Activated CD8-positive, alpha-beta memory T cell treated with anti-CD3 and anti-CD28 coated beads for 24 hours (primary cell): ENCODE results near the gene PRPF38B.

Source experiments
- DNase-seq: peaks from one replicate; pipeline ENCODE4 v3.0.0-alpha.2; 2020

Gene PRPF38B

DNA sequence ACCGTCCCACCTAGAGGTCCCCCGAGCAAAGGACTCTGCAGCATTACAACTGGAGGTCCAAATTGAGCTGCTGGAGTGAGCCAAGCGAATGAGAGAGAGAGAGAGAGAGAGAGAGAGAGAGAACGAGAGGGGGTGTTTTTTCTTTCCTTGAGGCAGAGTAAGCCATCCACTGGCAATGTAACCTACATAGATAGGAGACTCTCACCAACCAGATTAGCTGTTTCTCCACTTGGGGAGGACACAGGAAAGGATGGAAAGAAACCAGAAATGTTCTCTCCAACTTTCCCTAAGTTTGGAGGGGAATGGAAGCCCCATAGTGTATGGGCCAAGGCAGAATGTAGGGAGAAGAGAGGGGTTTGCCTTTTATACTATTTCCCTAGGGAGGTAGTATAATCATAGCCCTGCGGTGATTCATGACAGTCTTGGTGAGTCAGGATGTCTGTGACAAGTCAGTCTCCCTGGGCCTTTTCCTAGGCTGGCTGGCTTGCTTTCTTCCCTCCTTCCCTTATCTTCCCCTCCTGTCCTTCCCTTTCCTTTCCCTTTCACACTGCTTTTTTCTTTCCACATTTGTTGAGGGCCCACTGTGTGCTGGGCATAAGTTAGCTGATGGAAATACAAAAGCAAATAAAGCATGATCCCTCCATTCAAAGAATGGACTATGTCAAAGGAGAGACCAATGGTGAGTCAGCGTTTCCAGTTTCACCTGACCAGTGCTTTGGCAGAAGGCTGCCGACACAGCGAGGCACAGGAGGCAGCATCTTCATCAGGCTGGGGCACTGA, 27.7 kb downstream of the PRPF38B start:
- DNase-seq: no peak

- DNase-seq: no peak
These were observed 30.2 kb downstream of the PRPF38B start for GRCh38 chr1:108722292-108722691.

DNA sequence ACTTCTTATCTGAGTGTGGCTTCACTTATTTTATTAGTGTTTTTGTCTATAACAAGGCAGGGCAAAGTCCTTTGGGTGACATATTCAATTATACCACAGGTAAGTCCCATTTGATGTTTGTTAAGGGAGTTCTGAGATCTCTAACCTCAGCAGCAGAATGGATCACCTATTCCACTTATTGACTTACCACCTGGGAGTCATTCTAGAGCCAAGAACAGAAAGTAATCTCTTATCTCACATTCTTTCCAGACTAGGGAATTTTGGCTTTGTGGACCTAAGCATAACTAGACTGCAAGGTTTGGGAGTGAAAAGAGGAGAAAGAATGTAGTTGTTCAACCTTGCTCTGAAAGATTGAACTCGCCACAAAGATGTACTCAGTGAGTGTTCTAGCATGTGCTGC, 33.8 kb downstream of the PRPF38B start:
- DNase-seq: no peak

DNA sequence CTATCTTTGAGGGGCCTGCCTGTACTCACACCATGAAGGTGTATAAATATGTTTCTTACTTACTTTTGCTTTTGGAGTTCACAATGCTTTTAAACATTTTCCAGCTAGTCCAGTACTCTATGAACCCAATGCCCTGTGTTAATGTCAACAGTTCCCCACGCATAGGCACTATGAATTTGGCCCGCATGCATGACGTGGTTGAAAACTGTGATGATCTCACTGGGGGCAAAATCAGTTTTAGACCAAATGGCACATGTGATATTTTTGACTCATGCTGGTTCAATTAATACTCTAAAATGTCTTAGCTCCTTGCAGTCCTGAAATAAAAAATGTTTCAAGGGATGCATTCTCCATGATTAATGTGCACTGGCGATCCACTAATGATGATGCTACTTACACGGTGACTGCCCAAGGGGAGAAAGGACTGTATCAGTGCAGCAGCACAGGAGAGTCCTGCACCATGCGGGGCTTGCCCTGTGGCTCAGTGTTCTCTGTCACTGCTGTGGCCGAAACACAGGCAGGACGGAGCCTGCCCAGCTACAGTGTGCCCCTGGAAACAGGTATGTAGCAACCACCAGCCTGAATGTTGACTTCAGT, 36.3 kb downstream of the PRPF38B start:
- no peak for DNase-seq

GRCh38 chr1:108729481-108729880, 37.4 kb downstream of the PRPF38B start:
- DNase-seq: no peak

GRCh38 chr1:108732398-108732797, 40.3 kb downstream of the PRPF38B start:
- DNase-seq: no peak

- no peak for DNase-seq
These were observed 42.2 kb downstream of the PRPF38B start for GRCh38 chr1:108734171-108734865.

DNA sequence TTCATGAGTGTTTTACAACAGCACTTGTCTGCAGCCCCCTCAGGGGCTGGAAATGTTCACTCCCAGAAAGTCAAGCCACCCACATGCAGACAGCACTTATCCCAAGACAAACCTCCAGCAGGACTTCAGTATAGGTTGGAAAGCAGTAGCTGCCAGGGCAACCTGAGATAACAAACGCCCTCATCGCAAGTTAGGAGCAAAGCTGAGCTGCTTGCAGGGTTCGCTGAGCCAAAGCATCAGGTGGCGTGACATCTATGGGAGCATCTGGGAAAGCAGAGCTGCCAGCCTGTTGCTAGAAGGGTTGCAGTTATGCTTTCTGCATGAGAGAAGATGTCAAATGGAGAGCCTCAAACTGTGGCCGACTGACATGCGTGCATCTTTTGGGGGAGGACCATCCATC, 50.1 kb downstream of the PRPF38B start:
- no peak for DNase-seq

DNA sequence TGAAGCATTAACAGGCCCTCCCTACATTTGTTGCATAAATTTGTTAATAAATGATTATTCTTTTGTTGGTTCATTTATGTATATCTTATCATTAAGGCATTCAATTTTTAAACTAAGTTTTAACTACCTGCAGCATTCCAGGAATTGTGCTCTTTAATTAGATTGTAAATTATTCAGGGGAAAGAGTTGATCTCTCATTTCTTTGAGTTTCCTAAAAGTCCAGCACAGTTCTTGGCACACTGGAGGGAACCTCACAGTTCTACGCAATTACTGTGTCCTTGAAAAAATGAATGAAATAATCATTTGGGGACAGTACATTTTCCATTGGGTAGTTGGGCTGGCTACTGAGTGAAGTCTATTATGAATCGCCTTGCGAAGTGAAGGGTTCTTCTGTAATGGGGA, 53.9 kb downstream of the PRPF38B start:
- no peak for DNase-seq

- peak; percentile 100 for DNase-seq
These were observed 54.5 kb downstream of the PRPF38B start, which contains the start of gene STXBP3 for GRCh38 chr1:108746382-108747170. Gene STXBP3, plus strand, starts transcription at chr1:108746674. Its CDS starts 64 bp downstream, at chr1:108746738.

- peak; percentile 69 for DNase-seq
These were observed 55.2 kb downstream of the PRPF38B start for GRCh38 chr1:108747171-108747850.

DNA sequence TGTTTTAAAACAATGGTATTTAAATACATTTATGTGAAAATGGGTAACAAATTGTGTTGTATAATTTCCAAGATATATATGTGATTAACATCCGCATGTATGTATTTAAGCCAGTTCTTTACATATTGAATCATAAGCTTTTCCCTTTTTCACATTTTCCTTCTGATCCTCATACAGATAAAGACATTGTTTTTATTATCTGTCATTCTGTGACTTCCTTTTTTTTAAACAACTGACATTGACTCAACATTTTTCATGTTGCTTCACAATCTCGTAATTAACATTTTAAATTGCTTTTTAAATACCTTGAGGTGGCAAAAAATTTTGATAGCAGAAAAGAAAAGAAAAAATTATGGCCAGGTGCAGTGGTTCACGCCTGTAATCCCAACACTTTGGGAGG, 55.8 kb downstream of the PRPF38B start:
- no peak for DNase-seq

DNA sequence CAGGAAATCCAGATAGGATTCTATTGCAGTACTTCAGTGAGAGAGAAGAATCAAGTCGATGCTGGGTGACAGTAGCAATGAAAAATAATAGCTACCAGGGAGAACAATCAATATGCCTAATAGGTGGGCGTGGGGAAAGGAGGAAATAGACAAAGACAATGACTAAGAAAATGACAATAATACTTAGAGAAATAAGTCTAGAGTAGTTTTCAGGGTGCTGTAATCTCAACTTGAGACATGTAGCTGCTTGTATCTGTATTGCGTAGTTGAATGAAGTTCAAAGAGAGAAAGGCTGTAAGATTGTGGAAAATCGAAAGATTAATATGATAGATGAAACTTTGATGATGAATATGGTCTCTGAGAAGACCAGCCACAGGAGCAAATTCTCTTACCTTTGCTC, 57.0 kb downstream of the PRPF38B start:
- no peak for DNase-seq

DNA sequence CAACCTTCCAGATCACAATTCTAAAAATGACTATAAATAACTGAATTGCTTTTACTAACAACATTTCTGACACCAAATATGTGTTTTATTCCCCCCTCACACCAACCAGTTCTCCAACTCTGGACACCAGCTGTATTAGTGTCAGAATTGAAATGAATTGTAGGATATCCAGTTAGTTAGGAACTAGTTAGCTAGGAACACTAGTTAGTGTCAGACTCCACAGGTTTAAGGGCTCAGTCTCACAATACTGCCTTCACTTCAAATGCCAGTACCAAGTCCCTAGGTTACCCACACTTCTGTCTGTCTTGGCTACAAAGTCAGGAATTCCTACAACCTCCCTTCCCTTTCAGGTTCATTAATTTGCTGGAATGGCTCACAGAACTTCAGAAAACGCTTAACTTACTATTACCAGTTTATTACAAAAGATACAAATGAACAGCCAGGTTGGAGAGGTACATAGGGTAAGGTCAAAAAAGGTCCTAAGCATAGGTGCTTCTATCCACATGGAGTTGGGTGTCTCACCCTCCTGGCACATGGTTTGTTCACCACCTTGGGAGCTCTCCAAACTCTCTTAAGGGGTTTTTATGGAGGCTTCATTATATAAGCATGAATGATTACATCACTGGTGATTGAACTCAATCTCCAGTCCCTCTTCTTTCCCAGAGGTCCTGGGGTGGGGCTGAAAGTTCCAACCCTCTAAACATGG, 58.5 kb downstream of the PRPF38B start:
- DNase-seq: no peak
